Ascending aorta (tissue), 2 donors: ENCODE results near the gene ZNF79. TPM values are rescaled to one million over a fixed set of nuclear protein-coding genes. Genes with fewer than 3 reads are reported as not detected.
"Not testable (repeated sequence)": the region's sequence is repeated elsewhere in the genome, so short reads cannot be mapped to it uniquely, and the experiment has no call there.

Experiments
- DNase-seq, 2 donors: peaks; one replicate each; pipeline ENCODE4 v3.0.0-alpha.2; 2019; ENCODE audit warnings: low spot score in 2 of 2
- H3K27ac ChIP-seq, 2 donors: fragments of 200-600 bp; sonication (generic); one replicate each; pipeline ENCODE4 v1.5.1; 2016 to 2017; ENCODE audit warnings: mild to moderate bottlenecking in 1 of 2
- H3K27me3 ChIP-seq: fragments of 200-600 bp; sonication (generic); one replicate; pipeline ENCODE4 v1.5.1; 2017
- H3K36me3 ChIP-seq, 2 donors: fragments of 200-600 bp; sonication (generic); one replicate each; pipeline ENCODE4 v1.5.1; 2016
- H3K4me1 ChIP-seq, 2 donors: fragments of 200-600 bp; sonication (generic); one replicate each; pipeline ENCODE4 v1.5.1; 2016 to 2017; ENCODE audit warnings: mild to moderate bottlenecking in 1 of 2
- H3K4me3 ChIP-seq, 2 donors: fragments of 200-600 bp; sonication (generic); one replicate each; pipeline ENCODE4 v1.5.1; 2016 to 2017; ENCODE audit warnings: mild to moderate bottlenecking in 1 of 2
- H3K9me3 ChIP-seq, 2 donors: fragments of 200-600 bp; sonication (generic); one replicate each; pipeline ENCODE4 v1.5.1; 2016
- CTCF ChIP-seq, 3 experiments: fragments of 200-600 bp in 2 of 3; fragments of 450-650 bp in 1 of 3; sonication (generic) in 2 of 3; IDR thresholded peaks; one replicate each; pipeline ENCODE4 v1.5.1; 2016 to 2019; ENCODE audit warnings: antibody characterized with exemption in 3 of 3, mild to moderate bottlenecking in 1 of 3, moderate library complexity in 1 of 3
- intact Hi-C: fragments of 100-400 bp; cut with DNase I; formaldehyde crosslinking; loops from one replicate; pipeline ENCODE4 v1.15.1; 2023
- total RNA-seq: library from RNA; depleted of rRNA; stranded (reverse); fragments of >200 nt; gene quantifications from one replicate; pipeline ENCODE4 v1.1.0, GENCODE V29; 2016

Gene ZNF79
- total RNA-seq, 1 donor from 2014 or later: 2.9 TPM

DNA sequence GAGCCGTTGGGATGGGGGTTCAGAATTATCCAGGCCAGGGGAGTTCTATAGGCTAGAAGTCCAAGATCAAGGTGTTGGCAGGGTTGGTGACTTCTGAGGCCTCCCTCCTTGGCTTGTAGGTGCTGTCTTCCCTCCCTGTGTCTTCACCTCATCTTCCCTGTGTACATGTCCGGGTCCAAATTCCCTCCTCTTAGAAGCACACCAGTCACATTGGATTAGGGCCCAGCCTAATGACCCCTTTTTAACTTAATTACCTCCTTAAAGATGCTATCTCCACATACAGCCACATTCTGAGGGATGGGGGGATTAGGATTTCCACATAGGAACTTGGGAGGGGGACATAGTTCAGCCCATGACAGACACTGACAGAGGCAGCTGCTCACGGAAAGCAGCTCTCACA is 39.2 kb downstream of the ZNF79 start:
- H3K4me3 ChIP-seq: no peak overlapping the region
- H3K27me3 ChIP-seq: no peaks in the 10 kb centered on the region
- TF ChIP-seq CTCF (IDR thresholded peaks at IDR 0.05): no peak
- no peak for DNase-seq
- intact Hi-C loops: no loop called here
- H3K36me3 ChIP-seq: peaks cover 74 to 80% of the 10 kb centered on the region in 2 donors
- H3K27ac ChIP-seq: no peak overlapping the region
- H3K9me3 ChIP-seq: no peaks in the 10 kb centered on the region
- H3K4me1 ChIP-seq: peaks cover 0 to 4% of the 10 kb centered on the region in 2 donors

DNA sequence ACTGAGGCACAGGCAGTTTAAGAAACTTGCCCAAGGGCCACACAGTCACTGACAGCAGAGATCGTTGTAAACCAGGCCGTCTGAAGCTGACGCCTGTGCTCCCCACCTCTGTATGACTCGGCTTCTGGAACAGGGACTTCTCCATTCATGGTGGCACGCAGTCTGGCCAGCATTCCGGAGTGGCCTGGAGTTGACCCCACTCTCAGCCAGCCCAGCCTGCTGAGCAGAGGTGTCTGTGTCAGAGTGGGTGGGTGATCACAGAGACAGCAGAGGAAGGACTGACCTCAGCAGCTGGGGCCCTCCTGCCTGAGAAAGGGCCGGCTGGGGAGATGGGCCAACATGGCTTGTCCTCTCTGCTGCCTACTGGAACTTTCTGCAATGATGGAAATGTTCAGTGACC is 39.7 kb downstream of the ZNF79 start:
- intact Hi-C loops: no loop called here
- Histone ChIP-seq H3K4me1 (peaks cover 0 to under 1% of the 10 kb centered on the region in 2 donors), H3K27ac (no peak overlapping the region), H3K36me3 (peaks cover 73 to 80% of the 10 kb centered on the region in 2 donors), H3K27me3 (no peaks in the 10 kb centered on the region), H3K9me3 (no peaks in the 10 kb centered on the region), H3K4me3 (no peak overlapping the region)
- no peak for TF ChIP-seq CTCF (IDR thresholded peaks at IDR 0.05)
- DNase-seq: no peak

DNA sequence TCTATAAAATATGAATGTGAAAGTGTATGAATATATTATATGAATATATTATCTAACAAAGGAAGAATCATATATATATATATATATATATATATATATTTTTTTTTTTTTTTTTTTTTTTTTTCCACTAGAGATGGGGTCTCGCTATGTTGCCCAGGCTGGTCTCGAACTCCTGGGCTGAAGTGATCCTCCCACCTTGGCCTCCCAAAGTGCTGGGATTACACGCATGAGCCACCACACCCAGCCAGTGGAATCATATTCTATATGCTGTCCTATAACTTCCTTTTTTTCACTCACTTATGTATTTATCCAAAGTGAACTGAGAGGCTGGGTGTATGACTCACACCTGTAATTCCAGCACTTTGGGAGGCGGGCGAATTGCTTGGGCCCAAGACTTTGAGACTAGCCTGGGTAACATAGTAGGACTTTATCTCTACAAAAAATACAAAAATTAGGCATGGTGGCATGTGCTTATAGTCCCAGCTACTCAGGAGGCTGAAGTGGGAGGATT is 42.3 kb downstream of the ZNF79 start:
- H3K4me3 ChIP-seq, H3K27ac ChIP-seq, intact Hi-C loops, H3K4me1 ChIP-seq, H3K27me3 ChIP-seq, H3K9me3 ChIP-seq, DNase-seq: not testable (repeated sequence)
- peaks cover 71 to 72% of the 10 kb centered on the region in 2 donors for H3K36me3 ChIP-seq

- H3K27ac ChIP-seq: no peak overlapping the region
- TF ChIP-seq CTCF (IDR thresholded peaks at IDR 0.05): no peak
- no peak for DNase-seq
- H3K27me3 ChIP-seq: no peaks in the 10 kb centered on the region
- H3K36me3 ChIP-seq: peaks cover 60 to 67% of the 10 kb centered on the region in 2 donors
- intact Hi-C loops: no loop called here
- no peaks in the 10 kb centered on the region for H3K4me1 ChIP-seq
- H3K4me3 ChIP-seq: no peak overlapping the region
- no peaks in the 10 kb centered on the region for H3K9me3 ChIP-seq
Observed at GRCh38 chr9:127467621-127468020, 43.4 kb downstream of the ZNF79 start.

GRCh38 chr9:127470662-127471061 is 46.5 kb downstream of the ZNF79 start:
- H3K27ac ChIP-seq: no peak overlapping the region
- no peaks in the 10 kb centered on the region for H3K27me3 ChIP-seq
- no peaks in the 10 kb centered on the region for H3K4me1 ChIP-seq
- H3K36me3 ChIP-seq: peaks cover 52 to 60% of the 10 kb centered on the region in 2 donors
- no peak for DNase-seq
- intact Hi-C loops: no loop called here
- no peak for TF ChIP-seq CTCF (IDR thresholded peaks at IDR 0.05)
- H3K4me3 ChIP-seq: no peak overlapping the region
- no peaks in the 10 kb centered on the region for H3K9me3 ChIP-seq

DNA sequence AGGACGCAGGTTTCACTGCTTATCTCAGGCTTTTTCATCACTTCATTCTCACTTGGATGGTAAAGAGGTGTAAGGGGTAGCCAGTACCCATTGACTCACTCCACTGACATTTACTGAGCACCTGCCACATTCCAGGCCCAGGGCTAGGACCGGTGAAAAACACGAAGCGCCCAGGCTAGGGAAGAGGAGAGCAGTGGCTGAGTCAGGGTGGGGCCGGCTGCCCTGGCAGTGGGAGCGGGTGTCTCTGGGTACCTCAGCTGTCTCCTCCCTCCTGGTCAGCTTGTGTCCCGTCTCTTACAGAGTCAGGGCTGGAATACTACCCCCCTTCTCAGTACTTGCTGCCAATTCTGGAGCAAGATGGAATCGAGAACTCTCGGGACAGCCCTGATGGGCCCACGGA is 49.3 kb downstream of the ZNF79 start:
- Histone ChIP-seq H3K27ac (no peak overlapping the region), H3K36me3 (peaks cover 51 to 68% of the 10 kb centered on the region in 2 donors), H3K9me3 (no peaks in the 10 kb centered on the region), H3K4me3 (no peak overlapping the region), H3K4me1 (no peaks in the 10 kb centered on the region), H3K27me3 (no peaks in the 10 kb centered on the region)
- DNase-seq: no peak
- intact Hi-C loops: no loop called here
- no peak for TF ChIP-seq CTCF (IDR thresholded peaks at IDR 0.05)
